ENCODE data around the gene AUP1.
A peak's percentile ranks its signal among the peaks of the same experiment; 100 is the strongest.
"Not testable (repeated sequence)": the region's sequence is repeated elsewhere in the genome, so short reads cannot be mapped to it uniquely, and the experiment has no call there.

The AUP1 gene

GRCh38 chr2:74496997-74497776 is 32.3 kb downstream of the AUP1 start:
- DNase-seq, result no peak

DNA sequence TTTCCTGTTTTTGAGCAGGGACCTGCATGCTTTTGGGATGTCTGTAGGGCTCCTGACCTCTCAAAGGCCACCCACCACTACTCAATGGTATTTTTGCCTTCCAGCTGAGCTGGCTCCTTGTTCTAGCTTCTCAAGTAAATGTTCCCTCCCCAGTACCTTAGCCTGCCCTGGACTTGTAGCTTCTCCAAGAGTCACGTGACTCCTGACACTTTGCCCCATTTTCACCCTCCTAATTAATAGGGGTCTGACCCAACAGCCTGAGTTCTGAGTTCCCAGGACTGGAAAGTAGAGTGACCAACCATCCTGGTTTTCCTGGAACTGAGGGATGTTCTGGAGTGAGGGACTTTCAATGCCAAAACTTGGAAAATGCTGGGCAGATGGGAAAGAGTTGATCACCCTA is 34.1 kb downstream of the AUP1 start:
- DNase-seq, result no peak

DNA sequence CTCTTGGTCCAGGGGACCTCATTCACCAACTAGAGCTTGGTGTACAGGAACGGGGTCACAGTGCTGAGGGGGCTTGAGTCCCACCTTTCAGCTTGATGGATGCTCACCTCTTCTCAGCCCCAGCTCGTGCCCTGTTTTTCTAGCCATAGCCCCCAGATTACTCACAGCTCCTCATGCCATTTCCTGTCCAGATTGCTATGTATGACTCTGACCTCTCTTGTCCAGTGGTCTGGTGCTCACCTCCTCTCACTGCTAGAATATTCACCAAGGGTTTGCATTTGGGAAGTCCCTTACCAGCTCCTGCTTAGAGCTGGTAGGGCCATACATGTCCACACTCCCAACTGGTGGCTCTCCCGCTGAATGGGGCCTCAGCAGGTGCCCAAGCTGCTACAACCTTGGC is 36.0 kb downstream of the AUP1 start:
- no peak for DNase-seq

DNA sequence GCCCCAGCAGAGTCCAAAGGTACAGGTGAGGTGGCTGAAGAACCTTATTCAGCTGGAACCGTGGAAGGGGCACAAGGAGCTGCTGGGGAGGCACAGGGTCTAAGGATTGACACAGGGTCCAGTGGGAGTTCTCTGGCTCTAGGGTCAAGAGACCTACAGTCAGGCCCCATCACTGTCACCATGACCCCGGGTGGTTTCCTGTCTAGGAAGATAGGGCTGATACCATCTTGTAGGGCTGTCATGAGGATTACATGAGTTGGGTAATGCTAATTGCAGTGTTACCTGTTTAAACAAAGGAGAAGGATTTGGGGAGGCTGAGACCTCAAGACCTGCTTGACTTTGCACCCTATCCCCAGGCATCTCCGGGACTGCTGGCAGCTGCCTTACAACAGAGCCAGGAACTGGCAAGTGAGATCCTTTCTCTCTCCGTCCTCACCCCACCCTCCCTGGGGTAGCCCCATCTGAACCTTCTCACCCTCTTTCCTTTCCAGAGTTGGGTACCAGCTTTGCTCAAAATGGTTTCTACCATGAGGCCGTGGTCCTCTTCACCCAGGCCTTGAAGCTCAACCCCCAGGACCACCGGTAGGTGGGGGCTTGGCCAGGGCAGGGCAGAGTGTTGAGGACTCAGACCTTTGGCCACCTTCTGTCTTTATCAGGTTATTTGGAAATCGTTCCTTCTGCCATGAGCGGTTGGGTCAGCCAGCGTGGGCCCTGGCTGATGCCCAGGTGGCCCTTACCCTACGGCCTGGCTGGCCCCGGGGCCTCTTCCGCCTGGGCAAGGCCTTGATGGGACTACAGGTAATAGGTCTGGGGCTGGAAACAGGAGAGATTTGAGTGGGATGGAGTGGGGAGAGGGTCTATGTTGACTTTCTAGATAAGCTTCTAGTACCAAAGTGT is 37.6 kb downstream of the AUP1 start:
- no peak for DNase-seq

DNA sequence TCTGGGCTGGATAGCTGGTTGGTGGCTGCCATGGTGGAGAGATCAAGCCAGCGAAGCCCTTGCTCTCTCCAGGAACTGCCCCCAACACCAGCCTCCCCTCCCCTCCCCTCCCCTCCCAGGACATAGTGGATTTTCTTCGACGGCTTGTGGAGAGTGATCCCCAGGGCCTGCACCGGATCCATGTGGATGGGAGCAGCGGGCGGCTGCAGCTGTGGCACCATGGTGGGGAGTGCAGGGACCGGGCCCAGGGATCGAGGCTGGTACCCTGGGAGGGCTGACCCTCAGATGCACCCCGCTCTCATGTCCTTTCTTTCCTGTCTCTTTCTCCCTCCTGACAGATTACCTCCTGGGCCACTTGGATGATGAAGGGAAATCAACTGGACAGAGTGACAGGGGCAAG is 39.6 kb downstream of the AUP1 start:
- no peak for DNase-seq

DNA sequence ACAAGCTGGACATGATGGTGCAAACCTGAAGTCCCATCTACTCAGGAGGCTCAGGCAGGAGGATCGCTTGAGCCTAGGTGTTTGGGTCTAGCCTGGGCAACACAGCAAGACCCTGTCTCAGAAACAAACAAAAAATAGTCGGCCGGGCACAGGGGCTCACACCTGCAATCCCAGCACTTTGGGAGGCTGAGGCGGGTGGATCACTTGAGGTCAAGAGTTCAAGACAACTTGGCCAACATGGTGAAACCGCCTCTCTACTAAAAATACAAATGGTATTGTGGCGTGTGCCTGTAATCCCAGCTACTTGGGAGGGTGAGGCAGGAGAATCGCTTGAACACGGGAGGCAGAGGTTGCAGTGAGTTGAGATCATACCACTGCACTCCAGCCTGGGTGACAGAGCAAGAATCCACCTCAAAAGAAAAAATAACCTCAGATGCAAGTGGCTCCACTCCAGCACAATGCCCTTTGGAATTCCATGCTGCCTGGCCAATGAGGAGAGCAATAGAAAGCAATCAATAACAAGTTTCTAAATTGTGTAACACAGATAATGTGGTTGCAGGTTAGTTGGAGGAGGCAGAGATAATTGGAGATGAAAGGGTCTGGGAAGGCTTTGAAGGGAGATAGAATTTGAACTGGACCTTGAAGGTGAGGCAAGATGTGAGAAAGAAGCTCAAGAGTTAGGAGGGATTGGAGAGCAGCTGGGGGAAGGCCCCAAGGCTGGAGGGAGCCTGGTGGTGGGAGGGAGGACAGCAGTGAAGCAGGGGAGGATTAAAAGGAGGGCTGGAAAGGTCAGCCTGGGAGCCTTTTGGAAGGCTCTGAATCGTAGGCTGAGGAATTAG is 40.6 kb downstream of the AUP1 start:
- no peak for DNase-seq

DNA sequence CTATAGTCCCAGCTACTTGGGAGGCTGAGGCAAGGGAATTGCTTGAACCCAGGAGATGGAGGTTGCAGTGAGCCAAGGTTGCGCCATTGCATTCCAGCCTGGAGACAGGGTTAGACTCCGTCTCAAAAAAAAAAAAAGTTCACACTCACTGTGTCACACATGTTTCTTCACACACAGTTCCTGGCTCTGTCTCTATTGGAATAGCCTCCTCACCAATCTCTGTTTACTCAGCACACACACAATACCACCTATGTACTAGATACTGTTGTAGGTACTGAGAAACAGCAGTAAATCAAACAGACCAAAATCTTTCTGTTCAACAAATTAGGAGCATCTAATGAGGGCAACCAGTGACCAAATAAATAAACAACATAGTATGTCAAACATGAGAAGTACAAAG is 43.4 kb downstream of the AUP1 start:
- no peak for DNase-seq

DNA sequence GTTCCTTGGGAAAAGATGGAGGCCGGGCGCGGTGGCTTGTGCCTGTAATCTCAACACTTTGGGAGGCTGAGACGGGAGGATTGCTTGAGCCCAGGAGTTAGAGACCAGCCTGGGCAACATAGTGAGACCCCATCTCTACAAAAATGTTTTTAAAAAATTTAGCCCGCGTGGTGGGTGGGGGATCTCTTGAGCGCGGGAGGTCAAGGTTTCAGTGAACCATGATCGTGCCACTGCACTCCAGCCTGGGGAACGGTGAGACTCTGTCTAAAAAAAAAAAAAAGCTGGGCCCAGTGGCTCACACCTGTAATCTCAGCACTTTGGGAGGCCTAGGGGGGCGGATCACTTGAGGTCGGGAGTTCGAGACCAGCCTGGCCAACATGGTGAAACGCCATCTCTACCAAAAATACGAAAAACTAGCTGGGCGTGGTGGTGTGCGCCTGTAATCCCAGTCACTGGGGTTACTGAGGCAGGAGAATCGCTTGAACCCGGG is 45.8 kb downstream of the AUP1 start:
- DNase-seq, result not testable (repeated sequence)

GRCh38 chr2:74482801-74483674 is 46.5 kb downstream of the AUP1 start, which contains the start of the genes CCDC142 and TTC31:
TSS of gene CCDC142 (minus strand) at chr2:74482998. CDS start at chr2:74482837, 161 bp downstream.
TSS of gene TTC31 (plus strand) at chr2:74483081. CDS start at chr2:74483096, 15 bp downstream.
- DNase-seq, result peak; percentile 90 to 91

GRCh38 chr2:74481961-74482800 is 47.3 kb downstream of the AUP1 start:
- DNase-seq, result no peak

GRCh38 chr2:74481431-74481830 is 48.1 kb downstream of the AUP1 start:
- DNase-seq, result no peak

Data from NCI-H446 (cell line).